Astrocyte (in vitro differentiated cells and primary cell): Measurements from ENCODE around the gene KCNH6. TPM values are rescaled to one million over a fixed set of nuclear protein-coding genes. Genes with fewer than 3 reads are reported as not detected.

Experiments
- DNase-seq: peaks from one replicate; pipeline ENCODE4 v3.0.0-alpha.2; 2010; ENCODE audit warnings: low read depth
- FAIRE-seq: peaks from 2 replicates; lab custom pipeline; 2011; peaks lifted over from hg19 to GRCh38; lab: Jason Lieb, UNC
- H2AFZ ChIP-seq: 2 replicates; pipeline ENCODE4 v1.6.0; 2012; ENCODE audit warnings: low read depth, low read length, inconsistent platforms
- H3K27ac ChIP-seq: 2 replicates; pipeline ENCODE4 v1.5.1; 2011; ENCODE audit warnings: low read depth, low read length, inconsistent platforms
- H3K27me3 ChIP-seq: 2 replicates; pipeline ENCODE4 v1.6.0; 2011; ENCODE audit warnings: low read length, inconsistent platforms; ENCODE audit not compliant: insufficient read depth
- H3K36me3 ChIP-seq: 2 replicates; pipeline ENCODE4 v1.5.1; 2011; ENCODE audit warnings: low read length, inconsistent platforms; ENCODE audit not compliant: insufficient read depth
- H3K4me1 ChIP-seq: 2 replicates; pipeline ENCODE4 v1.5.1; 2011; ENCODE audit warnings: low read length, inconsistent platforms; ENCODE audit not compliant: insufficient read depth
- H3K4me2 ChIP-seq: 2 replicates; pipeline ENCODE4 v1.6.0; 2012; ENCODE audit warnings: low read length, inconsistent platforms
- H3K4me3 ChIP-seq: 2 replicates; pipeline ENCODE4 v1.5.1; 2011; ENCODE audit warnings: low read depth, mild to moderate bottlenecking, low read length, inconsistent platforms; ENCODE audit not compliant: insufficient read depth
- H3K79me2 ChIP-seq: 2 replicates; pipeline ENCODE4 v1.6.0; 2012; ENCODE audit warnings: mild to moderate bottlenecking, low read length, inconsistent platforms; ENCODE audit not compliant: insufficient read depth
- H3K9ac ChIP-seq: 2 replicates; pipeline ENCODE4 v1.6.0; 2012; ENCODE audit warnings: mild to moderate bottlenecking, low read length, inconsistent platforms
- H3K9me3 ChIP-seq: 2 replicates; pipeline ENCODE4 v1.5.1; 2012; ENCODE audit warnings: low read depth, mild to moderate bottlenecking, low read length, inconsistent platforms; ENCODE audit not compliant: insufficient read depth
- H4K20me1 ChIP-seq: 2 replicates; pipeline ENCODE4 v1.6.0; 2012; ENCODE audit warnings: low read length, inconsistent platforms; ENCODE audit not compliant: insufficient read depth
- H3K27ac Mint-ChIP-seq: one replicate; pipeline ENCODE4 v1.8.0; 2021; ENCODE audit warnings: mild to moderate bottlenecking, mixed read lengths; ENCODE audit not compliant: unreplicated experiment
- H3K27me3 Mint-ChIP-seq: one replicate; pipeline ENCODE4 v1.8.0; 2021; ENCODE audit warnings: low read depth, mixed read lengths; ENCODE audit not compliant: unreplicated experiment
- H3K36me3 Mint-ChIP-seq: one replicate; pipeline ENCODE4 v1.8.0; 2021; ENCODE audit warnings: low read depth, mixed read lengths; ENCODE audit not compliant: unreplicated experiment
- H3K4me1 Mint-ChIP-seq: one replicate; pipeline ENCODE4 v1.8.0; 2021; ENCODE audit warnings: low read depth, mixed read lengths; ENCODE audit not compliant: unreplicated experiment
- H3K4me3 Mint-ChIP-seq: one replicate; pipeline ENCODE4 v1.8.0; 2021; ENCODE audit warnings: mild to moderate bottlenecking, moderate library complexity, mixed read lengths; ENCODE audit not compliant: unreplicated experiment
- H3K9me3 Mint-ChIP-seq: one replicate; pipeline ENCODE4 v1.8.0; 2021; ENCODE audit warnings: mild to moderate bottlenecking, mixed read lengths; ENCODE audit not compliant: unreplicated experiment
- EZH2 ChIP-seq: IDR thresholded peaks from 2 replicates; pipeline ENCODE4 v1.6.1; 2012; ENCODE audit warnings: mild to moderate bottlenecking, low read length, inconsistent platforms; ENCODE audit not compliant: insufficient read depth
- total RNA-seq: library from RNA; stranded (reverse); gene quantifications from 2 replicates; pipeline ENCODE4 v1.2.1, GENCODE V29; 2021
- TF ChIP-seq, protein P1 (sequence below): IDR thresholded peaks from 2 replicates; pipeline ENCODE4 v1.5.1; 2011; ENCODE audit warnings: low read depth, mild to moderate bottlenecking, inconsistent platforms, low read length, moderate library complexity; ENCODE audit not compliant: insufficient read depth

Gene KCNH6
- total RNA-seq, 1 donor from 2014 or later = not detected

DNA sequence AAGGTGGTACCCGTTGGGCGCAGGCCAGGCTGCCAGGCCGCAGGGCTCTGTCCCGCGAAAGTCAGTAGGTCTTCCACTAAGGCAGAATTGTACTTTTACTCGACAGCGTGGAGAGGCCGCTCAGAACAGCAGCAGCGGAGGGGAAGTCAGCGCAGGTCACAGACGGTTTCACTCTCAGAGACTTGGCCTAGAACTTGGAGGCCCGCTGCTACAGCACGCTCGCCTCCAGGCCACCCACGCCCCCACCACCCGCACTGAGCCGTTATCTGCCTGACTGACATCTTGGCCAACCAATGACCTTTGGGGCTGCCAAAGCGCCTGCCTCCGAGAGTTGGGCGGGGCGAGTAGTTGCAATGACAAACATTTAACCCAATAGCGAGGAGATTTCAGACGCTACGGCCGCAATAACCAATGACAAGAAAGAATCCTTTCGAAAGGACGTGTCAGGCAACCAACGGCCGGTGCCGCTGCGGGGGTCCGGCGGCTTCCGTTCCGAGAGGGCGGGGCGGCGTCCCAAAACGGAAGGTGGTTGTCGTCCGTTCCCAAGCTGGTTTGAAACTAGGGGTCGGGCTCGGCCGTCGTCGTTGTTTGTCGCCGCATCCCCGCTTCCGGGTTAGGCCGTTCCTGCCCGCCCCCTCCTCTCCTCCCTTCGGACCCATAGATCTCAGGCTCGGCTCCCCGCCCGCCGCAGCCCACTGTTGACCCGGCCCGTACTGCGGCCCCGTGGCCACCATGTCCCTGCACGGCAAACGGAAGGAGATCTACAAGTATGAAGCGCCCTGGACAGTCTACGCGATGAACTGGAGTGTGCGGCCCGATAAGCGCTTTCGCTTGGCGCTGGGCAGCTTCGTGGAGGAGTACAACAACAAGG, 27.0 kb downstream of the KCNH6 start, which contains the start of gene DCAF7:
DCAF7 (plus strand) TSS at position 532 of the 871 bp plus-strand sequence; CDS start at position 733, 201 bp downstream.
- Mint-ChIP-seq H3K36me3 (no peaks in the 10 kb centered on the region), H3K9me3 (no peaks in the 10 kb centered on the region), H3K27me3 (peaks cover 4% of the 10 kb centered on the region), H3K27ac (peak within 1 kb of the TSS; percentile 86), H3K4me1 (peaks cover 18% of the 10 kb centered on the region), H3K4me3 (peak within 1 kb of the TSS; percentile 89)
- peaks cover 17% of the 10 kb centered on the region for H3K4me1 ChIP-seq
- H3K4me3 ChIP-seq = peak within 1 kb of the TSS; percentile 92
- no peaks in the 10 kb centered on the region for H3K9me3 ChIP-seq
- H2AFZ ChIP-seq = peak within 1 kb of the TSS; percentile 100
- peak within 1 kb of the TSS; percentile 83 for H3K27ac ChIP-seq
- H3K9ac ChIP-seq = peak within 1 kb of the TSS; percentile 89
- H3K79me2 ChIP-seq = peaks cover 48% of the 10 kb centered on the region
- peaks cover 4% of the 10 kb centered on the region for H3K36me3 ChIP-seq
- H3K27me3 ChIP-seq = no peaks in the 10 kb centered on the region
- TF ChIP-seq, protein P1, sequence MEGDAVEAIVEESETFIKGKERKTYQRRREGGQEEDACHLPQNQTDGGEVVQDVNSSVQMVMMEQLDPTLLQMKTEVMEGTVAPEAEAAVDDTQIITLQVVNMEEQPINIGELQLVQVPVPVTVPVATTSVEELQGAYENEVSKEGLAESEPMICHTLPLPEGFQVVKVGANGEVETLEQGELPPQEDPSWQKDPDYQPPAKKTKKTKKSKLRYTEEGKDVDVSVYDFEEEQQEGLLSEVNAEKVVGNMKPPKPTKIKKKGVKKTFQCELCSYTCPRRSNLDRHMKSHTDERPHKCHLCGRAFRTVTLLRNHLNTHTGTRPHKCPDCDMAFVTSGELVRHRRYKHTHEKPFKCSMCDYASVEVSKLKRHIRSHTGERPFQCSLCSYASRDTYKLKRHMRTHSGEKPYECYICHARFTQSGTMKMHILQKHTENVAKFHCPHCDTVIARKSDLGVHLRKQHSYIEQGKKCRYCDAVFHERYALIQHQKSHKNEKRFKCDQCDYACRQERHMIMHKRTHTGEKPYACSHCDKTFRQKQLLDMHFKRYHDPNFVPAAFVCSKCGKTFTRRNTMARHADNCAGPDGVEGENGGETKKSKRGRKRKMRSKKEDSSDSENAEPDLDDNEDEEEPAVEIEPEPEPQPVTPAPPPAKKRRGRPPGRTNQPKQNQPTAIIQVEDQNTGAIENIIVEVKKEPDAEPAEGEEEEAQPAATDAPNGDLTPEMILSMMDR = no peak
- no peak for TF ChIP-seq EZH2
- peak within 1 kb of the TSS; percentile 99 for H3K4me2 ChIP-seq
- peaks cover 40% of the 10 kb centered on the region for H4K20me1 ChIP-seq
- FAIRE-seq = no peak
- DNase-seq = peak; percentile 100

DNA sequence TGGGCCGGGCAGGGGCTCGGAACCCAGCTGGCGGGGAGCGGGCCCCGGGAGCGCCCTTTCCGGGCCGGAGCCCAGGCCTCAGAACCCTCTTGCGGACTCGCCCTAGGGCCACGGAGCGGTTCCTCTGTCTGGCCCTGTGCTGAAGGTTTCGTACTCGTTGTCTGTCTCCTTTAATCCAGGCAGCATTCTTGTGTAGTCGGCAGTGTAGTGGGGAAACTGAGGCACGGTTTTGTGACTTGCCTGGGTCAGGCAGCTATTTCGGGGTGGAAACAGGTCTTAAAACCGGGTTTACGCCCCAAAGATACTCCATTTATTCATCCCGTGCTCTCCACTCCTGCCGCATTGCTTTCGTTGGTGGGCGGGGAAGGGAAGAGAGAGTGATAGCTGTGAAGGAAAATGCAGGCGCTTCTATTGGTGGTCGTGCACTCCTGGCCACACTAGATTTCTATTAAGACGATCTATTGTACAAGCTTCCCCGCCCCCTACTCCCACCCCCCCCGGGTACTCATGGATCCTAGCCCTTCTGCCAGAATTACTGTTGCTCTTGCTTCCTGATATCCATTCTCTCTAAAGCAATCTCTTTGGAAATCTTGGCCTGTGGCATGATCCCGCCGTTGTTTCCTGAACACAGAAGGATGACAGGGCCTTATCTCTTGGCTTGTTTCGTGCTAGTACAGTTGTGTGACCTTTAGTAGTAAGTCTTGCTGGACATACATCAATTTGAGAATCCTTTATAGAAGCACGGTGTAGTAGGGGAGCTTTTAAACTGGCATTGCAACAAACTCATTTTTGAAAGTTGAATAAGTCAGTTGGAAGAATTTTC, 27.9 kb downstream of the KCNH6 start:
- H2AFZ ChIP-seq = peak overlapping the region; percentile 86
- Mint-ChIP-seq H3K4me3 (peak overlapping the region; percentile 89), H3K4me1 (peaks cover 18% of the 10 kb centered on the region), H3K27me3 (peaks cover 4% of the 10 kb centered on the region), H3K27ac (peak overlapping the region; percentile 86), H3K9me3 (no peaks in the 10 kb centered on the region), H3K36me3 (no peaks in the 10 kb centered on the region)
- H3K27me3 ChIP-seq = no peaks in the 10 kb centered on the region
- peaks cover 57% of the 10 kb centered on the region for H3K79me2 ChIP-seq
- H3K4me2 ChIP-seq = peak overlapping the region; percentile 90
- FAIRE-seq (no peak), DNase-seq (peak; percentile 47)
- TF ChIP-seq, protein P1 = no peak
- no peak for TF ChIP-seq EZH2
- no peaks in the 10 kb centered on the region for H3K9me3 ChIP-seq
- H3K36me3 ChIP-seq = peaks cover 4% of the 10 kb centered on the region
- peaks cover 17% of the 10 kb centered on the region for H3K4me1 ChIP-seq
- H4K20me1 ChIP-seq = peaks cover 48% of the 10 kb centered on the region
- peak overlapping the region; percentile 83 for H3K27ac ChIP-seq
- peak overlapping the region; percentile 92 for H3K4me3 ChIP-seq
- peak overlapping the region; percentile 89 for H3K9ac ChIP-seq
